Breast epithelium (tissue), 4 donors: ENCODE measurements around the gene SMC4. TPM values are rescaled to one million over a fixed set of nuclear protein-coding genes. Genes with fewer than 3 reads are reported as not detected.

Experiments
- DNase-seq, 2 donors: peaks; one replicate each; pipeline ENCODE4 v3.0.0-alpha.2; 2019; ENCODE audit warnings: low spot score in 2 of 2
- H3K27ac ChIP-seq, 2 donors: fragments of 200-600 bp; sonication (generic) in 1 of 2; one replicate each; pipeline ENCODE4 v1.5.1; 2016 to 2019; ENCODE audit warnings: mild to moderate bottlenecking in 1 of 2
- H3K27me3 ChIP-seq, 2 donors: fragments of 200-600 bp; sonication (generic) in 1 of 2; one replicate each; pipeline versions ENCODE4 v1.5.1 to v1.6.0; 2017 to 2019; ENCODE audit warnings: control low read depth in 1 of 2, mild to moderate bottlenecking in 1 of 2
- H3K36me3 ChIP-seq: fragments of 200-600 bp; one replicate; pipeline ENCODE4 v1.5.1; 2019
- H3K4me1 ChIP-seq, 2 donors: fragments of 200-600 bp; sonication (generic); one replicate each; pipeline ENCODE4 v1.5.1; 2016 to 2019; ENCODE audit warnings: control low read depth in 1 of 2
- H3K4me3 ChIP-seq, 3 donors: fragments of 200-600 bp; sonication (generic); 1 replicate in 2 of 3; 2 replicates in 1 of 3; pipeline ENCODE4 v1.5.1; 2016 to 2019; ENCODE audit warnings: mild to moderate bottlenecking in 3 of 3, moderate library complexity in 2 of 3
- H3K9me3 ChIP-seq, 2 donors: fragments of 200-600 bp; sonication (generic) in 1 of 2; one replicate each; pipeline ENCODE4 v1.5.1; 2016 to 2019; ENCODE audit warnings: control low read depth in 1 of 2
- CTCF ChIP-seq, 3 donors: fragments of 450-650 bp; IDR thresholded peaks; one replicate each; pipeline ENCODE4 v1.5.1; 2016 to 2017; ENCODE audit warnings: antibody characterized with exemption in 3 of 3, mild to moderate bottlenecking in 3 of 3, moderate library complexity in 3 of 3
- POLR2A ChIP-seq: fragments of 450-650 bp; IDR thresholded peaks from one replicate; pipeline ENCODE4 v1.6.1; 2016; ENCODE audit warnings: antibody characterized with exemption, mild to moderate bottlenecking, moderate library complexity
- POLR2AphosphoS5 ChIP-seq, 3 donors: sonication (generic); formaldehyde crosslinking; IDR thresholded peaks; one replicate each; pipeline ENCODE4 v1.6.1; 2017; ENCODE audit warnings: antibody characterized with exemption in 3 of 3
- intact Hi-C: fragments of 100-400 bp; cut with DNase I; formaldehyde crosslinking; loops from one replicate; pipeline ENCODE4 v1.15.1; 2023; ENCODE audit warnings: low total_unique reads
- total RNA-seq, 3 donors: library from RNA; depleted of rRNA; stranded (reverse); fragments of >200 nt; gene quantifications; one replicate each; pipeline ENCODE4 v1.1.0, GENCODE V29; 2016

SMC4 gene
- total RNA-seq, 3 donors from 2014 or later, result 17.1 to 30.3 (median 25.2) TPM

GRCh38 chr3:160384639-160385318 is 14.7 kb upstream of the SMC4 start:
- H3K4me3 ChIP-seq, result no peak overlapping the region
- no peak for TF ChIP-seq CTCF (IDR thresholded peaks at IDR 0.05)
- no peak for TF ChIP-seq POLR2A
- no peak for TF ChIP-seq POLR2AphosphoS5 (IDR thresholded peaks at IDR 0.05)
- DNase-seq, result no peak
- H3K27me3 ChIP-seq, result no peaks in the 10 kb centered on the region
- H3K36me3 ChIP-seq, result no peaks in the 10 kb centered on the region
- H3K9me3 ChIP-seq, result no peaks in the 10 kb centered on the region
- no peaks in the 10 kb centered on the region for H3K4me1 ChIP-seq
- no peak overlapping the region for H3K27ac ChIP-seq
- intact Hi-C loops, result no loop called here

- Histone ChIP-seq H3K4me3 (no peak overlapping the region), H3K4me1 (no peaks in the 10 kb centered on the region), H3K27me3 (no peaks in the 10 kb centered on the region), H3K9me3 (no peaks in the 10 kb centered on the region), H3K36me3 (no peaks in the 10 kb centered on the region), H3K27ac (no peak overlapping the region)
- no peak for DNase-seq
- intact Hi-C loops, result no loop called here
- no peak for TF ChIP-seq CTCF (IDR thresholded peaks at IDR 0.05)
- no peak for TF ChIP-seq POLR2A
- TF ChIP-seq POLR2AphosphoS5 (IDR thresholded peaks at IDR 0.05), result no peak
Observed at GRCh38 chr3:160390565-160391138, 8.8 kb upstream of the SMC4 start.

- H3K4me1 ChIP-seq, result no peaks in the 10 kb centered on the region
- intact Hi-C loops, result no loop called here
- H3K9me3 ChIP-seq, result no peaks in the 10 kb centered on the region
- no peak overlapping the region for H3K27ac ChIP-seq
- DNase-seq, result no peak
- no peaks in the 10 kb centered on the region for H3K27me3 ChIP-seq
- H3K4me3 ChIP-seq, result no peak overlapping the region
- TF ChIP-seq POLR2AphosphoS5 (IDR thresholded peaks at IDR 0.05) (no peak), POLR2A (no peak), CTCF (IDR thresholded peaks at IDR 0.05) (no peak)
- H3K36me3 ChIP-seq, result no peaks in the 10 kb centered on the region
Observed at GRCh38 chr3:160392798-160393197, 6.7 kb upstream of the SMC4 start.

- intact Hi-C loops, result no loop called here
- Histone ChIP-seq H3K36me3 (no peaks in the 10 kb centered on the region), H3K9me3 (no peaks in the 10 kb centered on the region), H3K4me3 (no peak overlapping the region), H3K27me3 (no peaks in the 10 kb centered on the region), H3K4me1 (no peaks in the 10 kb centered on the region), H3K27ac (no peak overlapping the region)
- TF ChIP-seq POLR2A (no peak), POLR2AphosphoS5 (IDR thresholded peaks at IDR 0.05) (no peak), CTCF (IDR thresholded peaks at IDR 0.05) (no peak)
- no peak for DNase-seq
Observed at GRCh38 chr3:160393346-160394008, 6.0 kb upstream of the SMC4 start.

- no peaks in the 10 kb centered on the region for H3K27me3 ChIP-seq
- DNase-seq, result no peak
- intact Hi-C loops, result no loop called here
- H3K9me3 ChIP-seq, result no peaks in the 10 kb centered on the region
- no peak overlapping the region for H3K4me3 ChIP-seq
- H3K27ac ChIP-seq, result no peak overlapping the region
- TF ChIP-seq CTCF (IDR thresholded peaks at IDR 0.05) (no peak), POLR2AphosphoS5 (IDR thresholded peaks at IDR 0.05) (no peak), POLR2A (no peak)
- no peaks in the 10 kb centered on the region for H3K4me1 ChIP-seq
- no peaks in the 10 kb centered on the region for H3K36me3 ChIP-seq
Observed at GRCh38 chr3:160394009-160394392, 5.4 kb upstream of the SMC4 start.
